Psoas muscle (tissue), 8 donors: ENCODE data around the gene HRC. TPM values are rescaled to one million over a fixed set of nuclear protein-coding genes. Genes with fewer than 3 reads are reported as not detected.

Experiments used
- ATAC-seq, 4 donors: fragments of 200-7000 bp; cut with Tn5 transposase; one replicate each; pipeline ENCODE4 v1.9.1; 2020; ENCODE audit warnings: moderate library complexity in 3 of 4, mild to moderate bottlenecking in 2 of 4
- DNase-seq, 2 donors: peaks; one replicate each; pipeline ENCODE4 v3.0.0-alpha.2; 2020
- H3K27ac ChIP-seq: fragments of 200-600 bp; one replicate; pipeline ENCODE4 v1.8.0; 2022
- H3K27me3 ChIP-seq, 3 donors: fragments of 200-600 bp in 1 of 3; one replicate each; pipeline versions ENCODE4 v1.6.1 to v1.8.0; 2013 to 2022; ENCODE audit warnings: low read length in 2 of 3, mild to moderate bottlenecking in 2 of 3, moderate library complexity in 1 of 3; ENCODE audit not compliant: insufficient read depth in 3 of 3
- H3K36me3 ChIP-seq, 2 donors: fragments of 200-600 bp in 1 of 2; one replicate each; pipeline versions ENCODE4 v1.6.1 to v1.8.0; 2013 to 2022; ENCODE audit warnings: low read depth in 1 of 2, mild to moderate bottlenecking in 1 of 2, moderate library complexity in 1 of 2; ENCODE audit not compliant: insufficient read depth in 1 of 2
- H3K4me1 ChIP-seq: fragments of 200-600 bp; one replicate; pipeline ENCODE4 v1.8.0; 2022
- H3K4me3 ChIP-seq: fragments of 200-600 bp; one replicate; pipeline ENCODE4 v1.8.0; 2022; ENCODE audit warnings: mild to moderate bottlenecking
- H3K9me3 ChIP-seq: fragments of 200-600 bp; one replicate; pipeline ENCODE4 v1.8.0; 2022
- WGBS, 3 donors: extraction: QIAGEN DNeasy Blood & Tissue Kit; methylation state at CpG; one replicate each; pipeline versions ENCODE4 v1.1.6 to v1.1.7; 2013; 5-methylcytosine and 5-hydroxymethylcytosine counted together
- intact Hi-C, 2 donors: fragments of 100-400 bp; cut with DNase I; formaldehyde crosslinking; loops; one replicate each; pipeline versions ENCODE4 v1.11.0 to v1.14.2; 2022
- polyA plus RNA-seq, 3 donors: library from polyadenylated mRNA; stranded (reverse); fragments of 200-250 nt; gene quantifications; one replicate each; pipeline ENCODE4 v1.2.3, GENCODE V29; 2013
- total RNA-seq, 4 donors: library from RNA; stranded (reverse); fragmentation: NEBNext Ultra II Directional in 2 of 4; extraction: Animal tissue kit (Norgen Biotek cat#: 25700) in 2 of 4; gene quantifications; one replicate each; pipeline versions ENCODE4 v1.2.1 to v1.2.4, GENCODE V29; 2021 to 2023
- TF ChIP-seq, protein P1 (sequence below): fragments of 200-600 bp; IDR thresholded peaks from one replicate; pipeline ENCODE4 v1.8.0; 2022; ENCODE audit warnings: antibody characterized with exemption
- donor health status: healthy with polysubstance abuse.
- donor health status: DM: no; HTN: no; CAD: no; lungs with moderate emphysema.
- donor health status: Bipolar disorder and iron deficiency.
- donor health status: healthy.
- donor health status: DM: yes; HTN: yes; CAD: no.
- donor health status: DM: no; HTN: no; CAD: no.
- donor health status: DM: no; HTN: no; CAD: no.
- donor health status: DM: yes; HTN: yes; CAD: no.

HRC gene
- total and polyA plus RNA-seq, 7 donors, result 32.9 to 405 (median 250) TPM

DNA sequence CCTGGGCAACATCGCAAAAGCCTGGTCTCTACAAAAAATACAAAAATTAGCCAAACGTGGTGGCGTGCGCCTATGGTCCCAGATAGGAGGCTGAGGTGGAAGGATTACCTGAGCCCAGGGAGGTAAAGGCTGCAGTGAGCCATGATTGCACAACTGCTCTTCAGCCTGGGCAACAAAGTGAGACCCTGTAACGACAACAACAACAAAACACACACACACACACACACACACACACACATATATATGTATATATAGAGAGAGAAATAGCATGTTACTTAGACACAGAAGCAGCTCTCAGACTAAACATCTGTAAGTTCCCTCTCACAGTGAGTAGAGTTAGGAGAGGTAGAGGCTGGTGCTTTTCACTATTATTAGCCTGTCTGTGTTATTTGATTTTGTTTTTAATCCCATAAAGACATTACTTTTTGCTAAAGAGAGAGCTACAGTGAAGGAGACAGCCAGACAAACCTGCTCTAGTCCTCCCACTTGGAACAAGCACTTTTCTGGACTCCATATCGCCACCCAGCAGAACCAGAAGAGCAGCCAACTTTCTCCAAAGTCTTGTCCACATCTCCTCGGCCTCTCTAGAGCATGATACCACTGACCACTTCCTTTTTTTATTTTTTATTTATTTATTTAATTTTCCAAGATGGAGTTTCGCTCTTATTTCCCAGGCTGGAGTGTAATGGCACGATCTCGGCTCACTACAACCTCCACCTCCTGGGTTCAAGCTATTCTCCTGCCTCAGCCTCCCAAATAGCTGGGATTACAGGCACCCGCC lies 43.8 kb downstream of the HRC start:
- Histone ChIP-seq H3K27me3 (no peaks in the 10 kb centered on the region), H3K4me1 (peaks cover 30% of the 10 kb centered on the region), H3K27ac (peak overlapping the region; percentile 28), H3K4me3 (no peak overlapping the region), H3K9me3 (no peaks in the 10 kb centered on the region), H3K36me3 (peaks cover 0 to 32% of the 10 kb centered on the region in 2 donors)
- intact Hi-C loops, result no loop called here
- TF ChIP-seq, protein P1, sequence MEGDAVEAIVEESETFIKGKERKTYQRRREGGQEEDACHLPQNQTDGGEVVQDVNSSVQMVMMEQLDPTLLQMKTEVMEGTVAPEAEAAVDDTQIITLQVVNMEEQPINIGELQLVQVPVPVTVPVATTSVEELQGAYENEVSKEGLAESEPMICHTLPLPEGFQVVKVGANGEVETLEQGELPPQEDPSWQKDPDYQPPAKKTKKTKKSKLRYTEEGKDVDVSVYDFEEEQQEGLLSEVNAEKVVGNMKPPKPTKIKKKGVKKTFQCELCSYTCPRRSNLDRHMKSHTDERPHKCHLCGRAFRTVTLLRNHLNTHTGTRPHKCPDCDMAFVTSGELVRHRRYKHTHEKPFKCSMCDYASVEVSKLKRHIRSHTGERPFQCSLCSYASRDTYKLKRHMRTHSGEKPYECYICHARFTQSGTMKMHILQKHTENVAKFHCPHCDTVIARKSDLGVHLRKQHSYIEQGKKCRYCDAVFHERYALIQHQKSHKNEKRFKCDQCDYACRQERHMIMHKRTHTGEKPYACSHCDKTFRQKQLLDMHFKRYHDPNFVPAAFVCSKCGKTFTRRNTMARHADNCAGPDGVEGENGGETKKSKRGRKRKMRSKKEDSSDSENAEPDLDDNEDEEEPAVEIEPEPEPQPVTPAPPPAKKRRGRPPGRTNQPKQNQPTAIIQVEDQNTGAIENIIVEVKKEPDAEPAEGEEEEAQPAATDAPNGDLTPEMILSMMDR, result no peak
- 75 to 79% (median 79%) methylated on average over 11 of the region's 11 CpGs for WGBS, 3 donors
- ATAC-seq (no peak), DNase-seq (no peak)

DNA sequence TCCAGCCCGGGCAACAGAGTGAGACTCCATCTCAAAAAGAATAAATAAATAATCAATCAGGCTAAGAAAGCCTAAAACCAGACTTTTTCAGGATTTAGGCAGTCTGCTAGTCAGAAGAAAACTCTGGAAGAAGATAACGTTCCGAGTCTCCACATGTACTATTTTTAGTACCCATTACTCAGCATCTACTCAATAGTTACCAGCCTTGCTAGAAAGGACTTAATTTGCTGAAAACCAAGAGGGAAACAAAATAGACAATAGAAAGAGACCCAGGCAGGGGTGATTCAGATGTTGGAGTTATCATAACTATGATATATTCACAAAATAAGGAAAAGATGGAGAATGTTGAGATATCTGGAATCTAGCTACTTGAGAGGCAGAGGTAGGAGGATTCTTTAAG lies 44.6 kb downstream of the HRC start:
- Histone ChIP-seq H3K4me1 (peaks cover 36% of the 10 kb centered on the region), H3K9me3 (no peaks in the 10 kb centered on the region), H3K27ac (peak overlapping the region; percentile 28), H3K36me3 (peaks cover 0 to 41% of the 10 kb centered on the region in 2 donors), H3K27me3 (no peaks in the 10 kb centered on the region), H3K4me3 (no peak overlapping the region)
- TF ChIP-seq, protein P1, result no peak
- intact Hi-C loops, result no loop called here
- 21 to 29% (median 26%) methylated on average over 3 of the region's 3 CpGs for whole genome bisulfite sequencing, 3 donors
- ATAC-seq, result no peak
- DNase-seq, result no peak

DNA sequence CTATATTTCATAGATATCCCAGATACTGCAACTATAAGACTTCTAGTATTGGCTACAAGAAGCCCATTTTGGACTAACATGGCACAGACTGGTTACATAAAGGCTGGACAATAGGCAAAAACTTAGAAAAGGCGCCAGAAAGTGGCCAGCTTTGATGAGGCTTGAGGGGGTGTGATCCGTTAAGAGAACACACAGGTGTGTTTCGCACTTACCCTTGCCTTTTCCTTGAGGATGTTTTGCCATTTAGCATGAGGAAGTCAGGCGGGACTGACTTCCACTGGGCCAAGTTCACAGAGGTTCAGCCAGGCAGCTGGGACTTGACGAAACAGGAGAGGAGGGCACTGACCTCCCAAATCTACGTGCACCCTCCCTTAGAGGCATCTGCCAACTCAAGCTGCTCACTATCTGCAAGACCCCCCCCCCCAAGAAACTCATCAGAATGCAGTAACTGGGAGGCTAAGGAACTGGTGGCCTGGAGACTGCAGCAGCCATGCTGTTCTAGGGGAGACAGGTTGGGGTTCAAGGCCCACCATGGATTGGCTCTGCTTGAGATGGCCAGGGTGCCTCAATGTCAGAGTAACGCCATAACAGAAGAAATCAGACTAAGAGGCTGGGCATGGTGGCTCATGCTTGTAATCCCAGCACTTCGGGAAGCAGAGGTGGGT lies 45.5 kb downstream of the HRC start:
- H3K4me1 ChIP-seq, result peaks cover 30% of the 10 kb centered on the region
- H3K27me3 ChIP-seq, result no peaks in the 10 kb centered on the region
- H3K36me3 ChIP-seq, result peaks cover 0 to 49% of the 10 kb centered on the region in 2 donors
- intact Hi-C loops, result no loop called here
- H3K27ac ChIP-seq, result peak overlapping the region; percentile 28
- DNase-seq, result no peak
- no peak for ATAC-seq
- 59 to 80% (median 75%) methylated on average over 8 of the region's 8 CpGs for WGBS, 3 donors
- no peak overlapping the region for H3K4me3 ChIP-seq
- TF ChIP-seq, protein P1, result no peak
- no peaks in the 10 kb centered on the region for H3K9me3 ChIP-seq

DNA sequence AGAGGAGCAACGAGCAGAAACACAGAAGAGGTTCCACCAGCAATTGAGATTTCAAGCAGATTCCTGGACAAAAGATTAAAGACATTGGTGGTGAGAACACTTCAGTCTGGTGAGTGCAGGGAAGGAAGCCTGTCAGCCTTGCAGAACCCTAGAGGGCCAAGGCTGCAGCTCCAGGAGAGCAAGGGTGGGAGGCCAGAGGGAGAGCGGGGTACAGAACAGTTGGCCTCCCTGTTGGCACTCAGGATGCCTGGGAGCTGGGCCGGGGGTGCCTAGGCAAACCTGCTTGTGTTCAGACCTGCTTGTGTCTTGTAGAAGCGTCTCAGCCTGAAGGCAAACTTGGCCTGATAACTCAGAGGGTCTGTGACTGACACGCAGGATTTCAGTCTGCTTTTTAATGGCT lies 46.1 kb downstream of the HRC start:
- Histone ChIP-seq H3K27me3 (no peaks in the 10 kb centered on the region), H3K36me3 (peaks cover 0 to 56% of the 10 kb centered on the region in 2 donors), H3K27ac (peak overlapping the region; percentile 9), H3K4me3 (no peak overlapping the region), H3K9me3 (no peaks in the 10 kb centered on the region), H3K4me1 (peaks cover 30% of the 10 kb centered on the region)
- TF ChIP-seq, protein P1, result no peak
- DNase-seq, result no peak
- no peak for ATAC-seq
- intact Hi-C loops, result no loop called here
- WGBS, 3 donors, result 73 to 80% (median 74%) methylated on average over 5 of the region's 5 CpGs
